Measurements from ENCODE around the gene C3orf20.
A peak's percentile ranks its signal among the peaks of the same experiment; 100 is the strongest.
"Not testable (repeated sequence)": the region's sequence is repeated elsewhere in the genome, so short reads cannot be mapped to it uniquely, and the experiment has no call there.

C3orf20 gene

DNA sequence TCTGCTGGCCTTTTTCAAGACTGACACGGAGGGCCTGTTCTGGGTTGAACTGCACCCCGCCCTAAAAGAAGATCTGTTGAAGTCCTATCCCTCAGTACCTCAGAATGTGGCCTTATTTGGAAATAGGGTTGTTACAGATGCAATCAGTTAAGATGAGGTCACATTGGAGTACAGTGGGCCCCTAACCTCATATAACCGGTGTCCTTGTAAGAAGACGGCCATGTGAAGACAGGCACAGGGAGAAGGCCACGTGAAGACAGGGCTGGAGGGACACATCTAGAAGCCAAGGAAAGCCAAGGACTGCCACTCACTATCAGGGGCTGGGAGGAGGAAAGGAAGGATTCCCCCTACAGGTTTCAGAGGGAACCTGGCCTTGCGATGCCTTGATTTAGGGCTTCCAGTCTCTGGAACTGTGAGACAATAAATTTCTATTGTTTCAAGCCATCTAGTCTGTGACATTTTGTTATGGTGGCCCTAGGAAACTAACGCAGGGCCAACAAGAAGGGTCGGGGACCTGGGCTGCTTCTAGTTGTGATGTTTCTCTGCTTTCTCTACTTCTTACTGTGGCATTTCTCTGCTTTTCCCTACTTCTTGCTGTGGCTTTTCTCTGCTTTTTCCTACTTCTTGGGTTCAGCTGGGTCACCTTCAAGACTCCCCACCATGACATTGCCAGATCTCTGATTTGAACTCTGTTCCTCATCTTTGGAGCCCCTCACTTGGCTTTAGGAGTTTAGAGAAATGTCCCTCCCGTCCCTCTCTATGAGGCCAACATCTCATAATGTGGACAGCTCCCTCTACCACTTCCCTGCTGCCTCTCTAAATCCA is 28.1 kb upstream of the C3orf20 start:
- Mint-ChIP-seq H3K4me1 (peaks cover 15% of the 10 kb centered on the region), H3K36me3 (ENCODE audit: low read depth) (no peaks in the 10 kb centered on the region), H3K27ac (peak overlapping the region; percentile 88), H3K9me3 (peaks cover 8% of the 10 kb centered on the region), H3K27me3 (ENCODE audit: low read depth, poor library complexity) (peaks cover 47% of the 10 kb centered on the region), H3K4me3 (no peak overlapping the region)
- TF ChIP-seq, protein P1, sequence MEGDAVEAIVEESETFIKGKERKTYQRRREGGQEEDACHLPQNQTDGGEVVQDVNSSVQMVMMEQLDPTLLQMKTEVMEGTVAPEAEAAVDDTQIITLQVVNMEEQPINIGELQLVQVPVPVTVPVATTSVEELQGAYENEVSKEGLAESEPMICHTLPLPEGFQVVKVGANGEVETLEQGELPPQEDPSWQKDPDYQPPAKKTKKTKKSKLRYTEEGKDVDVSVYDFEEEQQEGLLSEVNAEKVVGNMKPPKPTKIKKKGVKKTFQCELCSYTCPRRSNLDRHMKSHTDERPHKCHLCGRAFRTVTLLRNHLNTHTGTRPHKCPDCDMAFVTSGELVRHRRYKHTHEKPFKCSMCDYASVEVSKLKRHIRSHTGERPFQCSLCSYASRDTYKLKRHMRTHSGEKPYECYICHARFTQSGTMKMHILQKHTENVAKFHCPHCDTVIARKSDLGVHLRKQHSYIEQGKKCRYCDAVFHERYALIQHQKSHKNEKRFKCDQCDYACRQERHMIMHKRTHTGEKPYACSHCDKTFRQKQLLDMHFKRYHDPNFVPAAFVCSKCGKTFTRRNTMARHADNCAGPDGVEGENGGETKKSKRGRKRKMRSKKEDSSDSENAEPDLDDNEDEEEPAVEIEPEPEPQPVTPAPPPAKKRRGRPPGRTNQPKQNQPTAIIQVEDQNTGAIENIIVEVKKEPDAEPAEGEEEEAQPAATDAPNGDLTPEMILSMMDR (IDR thresholded peaks at IDR 0.05) = no peak
- no peak for DNase-seq

DNA sequence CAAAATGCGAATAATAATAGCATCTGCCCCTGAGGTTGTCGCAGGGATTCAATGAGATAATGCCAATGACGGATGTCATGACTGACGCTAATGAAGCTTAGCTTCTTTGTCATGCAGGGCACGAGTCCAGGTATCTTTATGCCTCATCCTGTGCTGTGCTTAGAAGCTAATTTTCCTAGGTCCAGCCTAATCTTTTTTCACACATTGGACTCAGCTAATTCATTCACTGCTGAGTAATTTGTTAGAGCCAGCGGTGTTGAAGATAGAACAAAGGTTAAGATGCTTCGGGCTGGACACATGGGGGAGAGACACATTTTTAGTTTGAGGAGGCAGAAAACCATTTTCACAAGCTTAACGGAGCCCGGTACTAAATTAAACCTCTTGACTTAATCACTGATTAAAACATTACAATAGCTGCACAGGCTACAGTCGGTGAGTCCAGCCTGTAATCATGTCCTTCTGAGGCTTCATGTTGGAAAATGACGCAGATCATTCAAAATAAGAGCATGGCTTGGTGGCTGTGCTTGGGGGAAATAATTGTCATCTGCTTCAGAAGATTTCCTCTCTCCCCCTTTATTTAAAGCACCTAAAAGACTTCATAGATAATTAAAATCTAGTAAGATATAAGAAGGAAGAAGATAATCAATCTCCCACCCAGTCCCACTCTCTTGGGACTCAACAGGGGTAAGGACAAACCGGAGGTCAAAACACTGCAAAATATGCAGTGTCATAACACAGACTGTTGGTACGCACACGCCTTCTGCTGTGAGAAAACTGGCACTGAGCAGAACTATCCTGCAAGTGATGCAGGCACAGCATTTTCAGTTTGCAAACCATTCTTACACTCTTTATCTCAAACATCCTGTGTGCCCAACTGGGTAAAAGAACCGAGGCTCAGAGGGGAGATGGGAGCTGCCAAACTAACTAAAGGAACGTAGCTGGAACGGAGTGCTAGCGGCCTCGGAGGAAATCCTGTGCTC is 26.7 kb upstream of the C3orf20 start:
- H3K9me3 Mint-ChIP-seq = peaks cover 8% of the 10 kb centered on the region
- peaks cover 37% of the 10 kb centered on the region for H3K27me3 Mint-ChIP-seq (ENCODE audit: low read depth, poor library complexity)
- no peak for DNase-seq
- peaks cover 21% of the 10 kb centered on the region for H3K4me1 Mint-ChIP-seq
- no peak overlapping the region for H3K4me3 Mint-ChIP-seq
- TF ChIP-seq, protein P1 (IDR thresholded peaks at IDR 0.05) = no peak
- H3K27ac Mint-ChIP-seq = no peak overlapping the region
- no peaks in the 10 kb centered on the region for H3K36me3 Mint-ChIP-seq (ENCODE audit: low read depth)

DNA sequence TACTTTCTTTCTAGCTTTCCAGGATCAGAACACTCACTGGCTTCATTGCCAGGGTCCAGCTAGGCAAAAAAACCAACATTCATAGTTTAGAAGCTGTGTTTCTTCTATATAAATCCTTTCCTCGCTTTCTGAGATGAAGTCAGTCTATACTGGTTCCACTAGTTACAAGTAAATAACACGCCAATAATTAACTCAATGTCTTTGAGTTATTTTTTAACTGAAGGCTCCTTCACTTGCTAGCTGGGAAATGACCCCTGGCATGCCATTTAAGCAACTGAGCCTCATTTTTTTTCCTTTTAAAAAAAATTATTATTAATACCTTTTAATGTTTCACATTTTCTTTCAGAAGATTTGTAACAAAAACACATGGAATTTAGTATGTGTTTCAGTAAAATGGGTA is 25.5 kb upstream of the C3orf20 start:
- Mint-ChIP-seq H3K4me3 (no peak overlapping the region), H3K27ac (no peak overlapping the region), H3K36me3 (ENCODE audit: low read depth) (no peaks in the 10 kb centered on the region), H3K4me1 (peaks cover 29% of the 10 kb centered on the region), H3K27me3 (ENCODE audit: low read depth, poor library complexity) (peaks cover 37% of the 10 kb centered on the region), H3K9me3 (peaks cover 8% of the 10 kb centered on the region)
- DNase-seq = no peak
- TF ChIP-seq, protein P1 (IDR thresholded peaks at IDR 0.05) = no peak

DNA sequence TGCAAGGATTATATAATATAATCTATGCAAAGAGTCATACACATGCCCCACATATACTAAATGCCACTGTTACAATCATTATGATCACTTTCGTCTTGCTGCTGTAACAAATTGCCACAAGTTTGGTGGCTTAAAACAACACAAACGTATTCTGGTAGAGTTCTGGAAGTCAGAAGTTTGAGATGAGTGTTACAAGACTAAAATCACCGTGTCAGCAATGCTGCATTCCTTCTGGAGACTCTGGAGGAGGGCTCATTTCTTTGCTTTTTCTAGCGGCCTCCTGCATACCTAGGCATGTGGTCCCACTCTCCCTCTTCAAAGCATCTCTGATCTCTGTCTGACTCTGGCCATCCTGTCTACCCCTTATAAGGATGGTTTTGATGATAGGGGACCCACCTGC is 24.7 kb upstream of the C3orf20 start:
- TF ChIP-seq, protein P1 (IDR thresholded peaks at IDR 0.05) = no peak
- Mint-ChIP-seq H3K4me3 (peak overlapping the region; percentile 100), H3K36me3 (ENCODE audit: low read depth) (peaks cover 7% of the 10 kb centered on the region), H3K27ac (peak overlapping the region; percentile 93), H3K9me3 (peaks cover 8% of the 10 kb centered on the region), H3K4me1 (peaks cover 29% of the 10 kb centered on the region), H3K27me3 (ENCODE audit: low read depth, poor library complexity) (peaks cover 33% of the 10 kb centered on the region)
- DNase-seq = no peak

DNA sequence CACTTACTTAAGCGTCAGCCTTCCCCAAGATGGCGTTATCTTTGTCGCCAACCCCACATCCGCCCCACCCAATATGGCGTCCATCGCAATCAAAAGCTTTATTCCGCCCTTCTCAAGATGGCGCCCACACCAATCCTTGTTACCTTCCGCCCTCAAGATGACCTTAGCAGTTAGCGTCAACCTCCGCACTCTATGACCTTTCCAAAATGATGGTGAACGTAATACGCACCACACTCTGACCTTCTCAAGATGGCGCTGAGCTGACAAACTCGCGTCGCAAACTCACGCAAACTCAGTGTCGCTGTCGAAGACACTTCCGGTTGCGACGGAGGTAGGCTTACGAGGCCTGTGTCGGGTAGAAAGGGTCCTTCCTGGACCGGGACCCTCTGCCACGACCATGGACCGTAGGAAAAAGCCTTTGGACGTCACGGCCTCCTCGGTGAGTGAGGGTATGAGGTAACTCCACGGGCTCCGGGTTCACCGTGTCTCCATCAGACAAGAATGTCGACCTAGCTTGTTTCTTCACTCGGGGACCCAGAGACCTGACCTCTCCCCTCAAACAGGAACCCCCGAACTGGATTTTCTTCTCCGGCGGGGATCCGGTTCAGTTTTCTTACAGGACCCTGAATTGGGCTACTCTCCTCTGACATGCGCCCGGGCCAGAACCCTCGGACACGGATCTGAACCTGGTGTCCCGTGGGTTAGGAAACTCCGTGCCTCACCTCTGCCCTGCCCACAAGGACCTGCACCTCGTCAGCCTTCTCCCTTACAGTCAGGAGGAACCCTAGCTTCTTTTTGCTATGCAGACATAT is 23.3 kb upstream of the C3orf20 start, which contains the start of gene CCDC174:
Gene CCDC174 (plus strand): TSS at position 323 of the 812 bp plus-strand sequence. CDS start 75 bp downstream, at position 398.
- TF ChIP-seq, protein P1 (IDR thresholded peaks at IDR 0.05) = no peak
- Mint-ChIP-seq H3K27me3 (ENCODE audit: low read depth, poor library complexity) (peaks cover 25% of the 10 kb centered on the region), H3K4me1 (peaks cover 29% of the 10 kb centered on the region), H3K9me3 (peaks cover 8% of the 10 kb centered on the region), H3K4me3 (peak within 1 kb of the TSS; percentile 100), H3K36me3 (ENCODE audit: low read depth) (peaks cover 17% of the 10 kb centered on the region), H3K27ac (peak within 1 kb of the TSS; percentile 100)
- DNase-seq = peak; percentile 84

DNA sequence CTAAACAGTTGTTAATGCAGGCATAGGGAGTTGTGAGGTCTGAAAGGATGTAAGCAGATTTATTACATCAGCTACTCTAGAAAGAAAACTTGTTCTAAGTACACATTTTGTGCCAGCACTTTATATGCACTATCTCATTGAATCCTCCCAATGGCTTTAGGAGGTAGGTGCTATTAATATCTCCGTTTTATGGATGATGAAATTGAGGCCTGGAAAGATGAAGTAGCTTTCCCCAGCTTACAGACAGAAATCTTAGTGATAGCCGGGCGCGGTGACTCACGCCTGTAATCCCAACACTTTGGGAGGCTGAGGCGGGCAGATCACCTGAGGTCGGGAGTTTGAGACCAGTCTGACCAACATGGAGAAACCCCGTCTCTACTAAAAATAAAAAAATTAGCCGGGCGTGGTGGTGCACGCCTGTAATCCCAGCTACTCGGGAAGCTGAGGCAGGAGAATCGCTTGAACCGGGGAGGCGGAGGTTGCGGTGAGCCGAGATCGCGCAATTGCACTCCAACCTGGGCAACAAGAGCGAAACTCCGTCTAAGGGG is 22.5 kb upstream of the C3orf20 start:
- peak overlapping the region; percentile 100 for H3K27ac Mint-ChIP-seq
- peaks cover 24% of the 10 kb centered on the region for H3K4me1 Mint-ChIP-seq
- H3K27me3 Mint-ChIP-seq (ENCODE audit: low read depth, poor library complexity) = peaks cover 25% of the 10 kb centered on the region
- peaks cover 21% of the 10 kb centered on the region for H3K36me3 Mint-ChIP-seq (ENCODE audit: low read depth)
- peak overlapping the region; percentile 100 for H3K4me3 Mint-ChIP-seq
- DNase-seq, H3K9me3 Mint-ChIP-seq: not testable (repeated sequence)

All from nephron progenitor cell (in vitro differentiated cells).